ENCODE results near the gene HNRNPA0. TPM values are rescaled to one million over a fixed set of nuclear protein-coding genes. Genes with fewer than 3 reads are reported as not detected.

Gene HNRNPA0
- total RNA-seq, 1 experiment from 2014 or later, result 68.5 TPM

GRCh38 chr5:137752905-137753690 lies 1.1 kb downstream of the HNRNPA0 start:
- no peak overlapping the region for H3K23ac ChIP-seq (ENCODE audit: insufficient read length, low read depth, low read length)
- no CpG with 5 or more reads among the region's 63 CpGs for WGBS (ENCODE audit: extremely low coverage, insufficient read length, low lambda C conversion rate)
- peak overlapping the region; percentile 99 for H3K9ac ChIP-seq (ENCODE audit: extremely low read depth, insufficient read length, low read length)
- H3K18ac ChIP-seq (ENCODE audit: insufficient read length, low read depth, low read length), result peak overlapping the region; percentile 95
- Mint-ChIP-seq H3K36me3 (ENCODE audit: insufficient read depth in 1 of 3, low read depth in 3 of 3) (peaks cover 14 to 31% (median 29%) of the 10 kb centered on the region in 3 experiments; a peak in 6 of 7 replicates), H3K27me3 (ENCODE audit: low read depth) (peaks cover 4% of the 10 kb centered on the region), H3K4me1 (peaks cover 19 to 24% of the 10 kb centered on the region in 2 experiments), H3K4me3 (peak overlapping the region; percentile 97), H3K9me3 (no peaks in the 10 kb centered on the region; a peak in 1 of 5 replicates), H3K27ac (peak overlapping the region; percentile 100)
- TF ChIP-seq CTCF (conservative IDR thresholded peaks at IDR 0.05), result no peak
- H2BK5ac ChIP-seq (ENCODE audit: insufficient read length, low read length), result no peak overlapping the region
- no peak overlapping the region for H2BK120ac ChIP-seq (ENCODE audit: low read depth, low read length, poor library complexity, severe bottlenecking)
- H3K27ac ChIP-seq (ENCODE audit: insufficient read length, low read depth, low read length), result peak overlapping the region; percentile 74
- peak overlapping the region; percentile 11 for H4K5ac ChIP-seq (ENCODE audit: insufficient read length, low read depth, low read length)
- H2AK5ac ChIP-seq (ENCODE audit: insufficient read length, low read length), result no peak overlapping the region
- H3K4me1 ChIP-seq (ENCODE audit: insufficient read depth, low read length), result no peaks in the 10 kb centered on the region; the same call in 1 of the 2 replicates
- H2AFZ ChIP-seq (ENCODE audit: low read length), result no peak overlapping the region
- H3K79me2 ChIP-seq (ENCODE audit: insufficient read depth, low read length), result peaks cover 24% of the 10 kb centered on the region; the same call in 1 of the 2 replicates
- no peaks in the 10 kb centered on the region for H3K79me1 ChIP-seq (ENCODE audit: insufficient read depth, low read depth, low read length, poor library complexity, severe bottlenecking)
- H2BK15ac ChIP-seq (ENCODE audit: low read depth, low read length), result no peak overlapping the region
- DNase-seq, result peak; percentile 36
- H4K91ac ChIP-seq (ENCODE audit: insufficient read length, low read depth, low read length), result peak overlapping the region; percentile 27
- H3K56ac ChIP-seq (ENCODE audit: insufficient read length, low read depth, low read length), result peak overlapping the region; percentile 28
- no peaks in the 10 kb centered on the region for H3K9me3 ChIP-seq (ENCODE audit: control insufficient read depth, low read depth, low read length)
- H3K14ac ChIP-seq (ENCODE audit: insufficient read depth, low read length), result peak overlapping the region; percentile 95
- H3K4me2 ChIP-seq (ENCODE audit: insufficient read depth, insufficient read length, low read length), result peak overlapping the region; percentile 57
- H4K20me1 ChIP-seq (ENCODE audit: control insufficient read depth, insufficient read depth, insufficient read length), result no peaks in the 10 kb centered on the region
- H3T11ph ChIP-seq (ENCODE audit: low read length), result no peak overlapping the region
- H2BK12ac ChIP-seq (ENCODE audit: insufficient read length, low read depth, low read length), result no peak overlapping the region
- peaks cover 3% of the 10 kb centered on the region for H3K23me2 ChIP-seq (ENCODE audit: insufficient read length, low read depth, low read length, poor library complexity, severe bottlenecking)
- H4K8ac ChIP-seq (replicated peaks; ENCODE audit: insufficient read length, low read depth, low read length), result no peak overlapping the region
- peak overlapping the region; percentile 60 for H3K4ac ChIP-seq (ENCODE audit: low read depth, low read length)
- no peaks in the 10 kb centered on the region for H3K27me3 ChIP-seq (ENCODE audit: insufficient read depth, low read length)
- H2BK20ac ChIP-seq (ENCODE audit: low read depth, low read length, poor library complexity, severe bottlenecking), result no peak overlapping the region
